ENCODE results near the gene BDKRB2.

BDKRB2 gene

GRCh38 chr14:96160076-96160912 lies 44.3 kb upstream of the BDKRB2 start:
- CTCF ChIA-PET, result no interaction called here
- POLR2A ChIA-PET, result no interaction called here
- TF ChIP-seq ARNT (IDR thresholded peaks at IDR 0.05) (no peak), NFRKB (IDR thresholded peaks at IDR 0.05) (no peak), FOXM1 (IDR thresholded peaks at IDR 0.05; ENCODE audit: borderline replicate concordance) (no peak), L3MBTL2 (conservative IDR thresholded peaks at IDR 0.05) (no peak), CTBP1 (IDR thresholded peaks at IDR 0.05; ENCODE audit: borderline replicate concordance) (no peak), ZNF384 (IDR thresholded peaks at IDR 0.05) (no peak), LEF1 (IDR thresholded peaks at IDR 0.05; ENCODE audit: borderline replicate concordance) (no peak), TARDBP (IDR thresholded peaks at IDR 0.05) (no peak), FOXK2 (IDR thresholded peaks at IDR 0.05) (no peak), SUZ12 (IDR thresholded peaks at IDR 0.05) (no peak), SP1 (IDR thresholded peaks at IDR 0.05) (no peak)
- TF ChIP-seq, protein P1, sequence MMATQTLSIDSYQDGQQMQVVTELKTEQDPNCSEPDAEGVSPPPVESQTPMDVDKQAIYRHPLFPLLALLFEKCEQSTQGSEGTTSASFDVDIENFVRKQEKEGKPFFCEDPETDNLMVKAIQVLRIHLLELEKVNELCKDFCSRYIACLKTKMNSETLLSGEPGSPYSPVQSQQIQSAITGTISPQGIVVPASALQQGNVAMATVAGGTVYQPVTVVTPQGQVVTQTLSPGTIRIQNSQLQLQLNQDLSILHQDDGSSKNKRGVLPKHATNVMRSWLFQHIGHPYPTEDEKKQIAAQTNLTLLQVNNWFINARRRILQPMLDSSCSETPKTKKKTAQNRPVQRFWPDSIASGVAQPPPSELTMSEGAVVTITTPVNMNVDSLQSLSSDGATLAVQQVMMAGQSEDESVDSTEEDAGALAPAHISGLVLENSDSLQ (IDR thresholded peaks at IDR 0.05), result no peak
- DNase-seq (ENCODE audit: extremely low spot score), result no peak

GRCh38 chr14:96160913-96161310 lies 43.7 kb upstream of the BDKRB2 start:
- DNase-seq (ENCODE audit: extremely low spot score), result no peak
- TF ChIP-seq TARDBP (IDR thresholded peaks at IDR 0.05), result no peak
- no peak for TF ChIP-seq ELF4 (IDR thresholded peaks at IDR 0.05)
- TF ChIP-seq FOXA1 (IDR thresholded peaks at IDR 0.05), result no peak
- no peak for TF ChIP-seq LEF1 (IDR thresholded peaks at IDR 0.05; ENCODE audit: borderline replicate concordance)
- no peak for TF ChIP-seq SUZ12 (IDR thresholded peaks at IDR 0.05)
- no peak for TF ChIP-seq ARNT (IDR thresholded peaks at IDR 0.05)
- CTCF ChIA-PET, result no interaction called here
- POLR2A ChIA-PET, result no interaction called here

DNA sequence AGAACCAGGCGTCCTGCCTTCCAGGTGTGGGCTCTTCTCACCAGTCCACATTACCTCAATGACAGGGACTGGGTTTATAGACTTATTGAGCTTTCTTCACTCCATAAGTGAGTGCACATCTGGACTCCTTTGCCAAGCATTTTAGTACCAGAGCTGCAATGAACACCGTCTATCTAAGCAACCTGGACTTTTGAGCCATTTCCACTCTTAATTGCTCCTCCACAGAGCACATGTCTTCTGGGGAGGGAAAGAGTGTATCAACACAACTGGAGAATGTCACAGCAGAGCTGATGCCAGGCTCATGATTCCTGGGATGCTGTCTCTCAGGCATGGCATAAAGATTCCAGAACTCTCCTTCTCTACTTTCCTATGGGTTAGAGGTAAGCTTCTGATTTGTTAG lies 43.0 kb upstream of the BDKRB2 start:
- CTCF ChIA-PET, result no interaction called here
- no peak for DNase-seq (ENCODE audit: extremely low spot score)
- POLR2A ChIA-PET, result no interaction called here
- TF ChIP-seq, protein P1 (IDR thresholded peaks at IDR 0.05), result no peak
- TF ChIP-seq LEF1 (IDR thresholded peaks at IDR 0.05; ENCODE audit: borderline replicate concordance) (no peak), HDGF (IDR thresholded peaks at IDR 0.05; ENCODE audit: borderline replicate concordance) (no peak), ARNT (IDR thresholded peaks at IDR 0.05) (no peak), SUZ12 (IDR thresholded peaks at IDR 0.05) (no peak), ZNF384 (IDR thresholded peaks at IDR 0.05) (no peak), ELF4 (IDR thresholded peaks at IDR 0.05) (no peak), TARDBP (IDR thresholded peaks at IDR 0.05) (no peak), SP1 (IDR thresholded peaks at IDR 0.05) (no peak), CTBP1 (IDR thresholded peaks at IDR 0.05; ENCODE audit: borderline replicate concordance) (no peak), L3MBTL2 (conservative IDR thresholded peaks at IDR 0.05) (no peak), BHLHE40 (IDR thresholded peaks at IDR 0.05; ENCODE audit: borderline replicate concordance) (no peak), FOXK2 (IDR thresholded peaks at IDR 0.05) (no peak), NFRKB (IDR thresholded peaks at IDR 0.05) (no peak), FOXM1 (IDR thresholded peaks at IDR 0.05; ENCODE audit: borderline replicate concordance) (no peak), FOXA1 (IDR thresholded peaks at IDR 0.05) (no peak)

GRCh38 chr14:96162265-96162664 lies 42.4 kb upstream of the BDKRB2 start:
- DNase-seq (ENCODE audit: extremely low spot score), result no peak
- ChIA-PET CTCF (no interaction called here), POLR2A (no interaction called here)
- TF ChIP-seq CTBP1 (IDR thresholded peaks at IDR 0.05; ENCODE audit: borderline replicate concordance), result no peak
- TF ChIP-seq BHLHE40 (IDR thresholded peaks at IDR 0.05; ENCODE audit: borderline replicate concordance), result no peak
- TF ChIP-seq L3MBTL2 (conservative IDR thresholded peaks at IDR 0.05), result no peak
- TF ChIP-seq TARDBP (IDR thresholded peaks at IDR 0.05), result no peak
- no peak for TF ChIP-seq HDGF (IDR thresholded peaks at IDR 0.05; ENCODE audit: borderline replicate concordance)
- TF ChIP-seq SUZ12 (IDR thresholded peaks at IDR 0.05), result no peak
- TF ChIP-seq FOXK2 (IDR thresholded peaks at IDR 0.05), result no peak
- TF ChIP-seq ELF4 (IDR thresholded peaks at IDR 0.05), result no peak
- TF ChIP-seq NFRKB (IDR thresholded peaks at IDR 0.05), result no peak
- TF ChIP-seq FOXA1 (IDR thresholded peaks at IDR 0.05), result no peak
- TF ChIP-seq, protein P1 (IDR thresholded peaks at IDR 0.05), result no peak
- TF ChIP-seq ARNT (IDR thresholded peaks at IDR 0.05), result no peak
- TF ChIP-seq LEF1 (IDR thresholded peaks at IDR 0.05; ENCODE audit: borderline replicate concordance), result no peak
- no peak for TF ChIP-seq SP1 (IDR thresholded peaks at IDR 0.05)
- TF ChIP-seq ZNF384 (IDR thresholded peaks at IDR 0.05), result no peak
- TF ChIP-seq FOXM1 (IDR thresholded peaks at IDR 0.05; ENCODE audit: borderline replicate concordance), result no peak

- TF ChIP-seq FOXM1 (IDR thresholded peaks at IDR 0.05; ENCODE audit: borderline replicate concordance), result no peak
- no peak for TF ChIP-seq SP1 (IDR thresholded peaks at IDR 0.05)
- no peak for TF ChIP-seq FOXA1 (IDR thresholded peaks at IDR 0.05)
- TF ChIP-seq L3MBTL2 (conservative IDR thresholded peaks at IDR 0.05), result no peak
- TF ChIP-seq NFRKB (IDR thresholded peaks at IDR 0.05), result no peak
- TF ChIP-seq, protein P1 (IDR thresholded peaks at IDR 0.05), result no peak
- CTCF ChIA-PET, result no interaction called here
- POLR2A ChIA-PET, result no interaction called here
- DNase-seq (ENCODE audit: extremely low spot score), result no peak
Measured at GRCh38 chr14:96162741-96163140, 41.9 kb upstream of the BDKRB2 start.

Data from HEK293T (cell line).